GM18498 (cell line): ENCODE results near the gene SLC22A1.
A peak's percentile ranks its signal among the peaks of the same experiment; 100 is the strongest.
"Not testable (repeated sequence)": the region's sequence is repeated elsewhere in the genome, so short reads cannot be mapped to it uniquely, and the experiment has no call there.

Experiments
- ATAC-seq: cut with Tn5 transposase; IDR thresholded peaks from one replicate; pipeline ENCODE4 v1.9.1; 2021; ENCODE audit warnings: mild to moderate bottlenecking, moderate library complexity; ENCODE audit not compliant: unreplicated experiment

SLC22A1 gene

GRCh38 chr6:160135907-160136655 is 14.5 kb downstream of the SLC22A1 start:
- no peak for ATAC-seq

- peak; percentile 5 for ATAC-seq
Observed at GRCh38 chr6:160137130-160137988, 15.7 kb downstream of the SLC22A1 start.

GRCh38 chr6:160137989-160138835 is 16.6 kb downstream of the SLC22A1 start:
- peak; percentile 66 for ATAC-seq

- no peak for ATAC-seq
Observed at GRCh38 chr6:160138839-160139419, 17.3 kb downstream of the SLC22A1 start.

GRCh38 chr6:160139420-160139851 is 17.8 kb downstream of the SLC22A1 start:
- ATAC-seq: no peak

- not testable (repeated sequence) for ATAC-seq
Observed at GRCh38 chr6:160140493-160140892, 18.9 kb downstream of the SLC22A1 start.

GRCh38 chr6:160141001-160141726 is 19.5 kb downstream of the SLC22A1 start:
- ATAC-seq: no peak

GRCh38 chr6:160142115-160142715 is 20.6 kb downstream of the SLC22A1 start:
- ATAC-seq: no peak

- ATAC-seq: no peak
Observed at GRCh38 chr6:160146454-160147145, 25.0 kb downstream of the SLC22A1 start.

- ATAC-seq: no peak
Observed at GRCh38 chr6:160147146-160147536, 25.5 kb downstream of the SLC22A1 start.

- no peak for ATAC-seq
Observed at GRCh38 chr6:160154471-160154870, 32.9 kb downstream of the SLC22A1 start.

- ATAC-seq: no peak
Observed at GRCh38 chr6:160156842-160157241, 35.2 kb downstream of the SLC22A1 start.

GRCh38 chr6:160160450-160160849 is 38.8 kb downstream of the SLC22A1 start:
- no peak for ATAC-seq

GRCh38 chr6:160160929-160161646 is 39.5 kb downstream of the SLC22A1 start:
- ATAC-seq: no peak

GRCh38 chr6:160161647-160161986 is 40.0 kb downstream of the SLC22A1 start:
- no peak for ATAC-seq

- no peak for ATAC-seq
Observed at GRCh38 chr6:160162030-160162566, 40.5 kb downstream of the SLC22A1 start.

- no peak for ATAC-seq
Observed at GRCh38 chr6:160163425-160163824, 41.8 kb downstream of the SLC22A1 start.

GRCh38 chr6:160163912-160164311 is 42.3 kb downstream of the SLC22A1 start:
- no peak for ATAC-seq
